Trophoblast cell (in vitro differentiated cells and primary cell): ENCODE data around the gene TRIM36.

ENCODE experiments used
- DNase-seq, 2 donors: peaks; one replicate each; pipeline ENCODE4 v3.0.0-alpha.2; 2016
- H2AFZ ChIP-seq: 2 replicates; pipeline ENCODE4 v1.6.1; 2013; ENCODE audit warnings: low read length, moderate library complexity, mild to moderate bottlenecking; ENCODE audit not compliant: insufficient read depth, poor library complexity
- H2AK5ac ChIP-seq: 2 replicates; pipeline ENCODE4 v1.6.1; 2013; ENCODE audit warnings: mild to moderate bottlenecking, low read length
- H2BK120ac ChIP-seq: 2 replicates; pipeline ENCODE4 v1.6.1; 2013; ENCODE audit warnings: low read length, mild to moderate bottlenecking, moderate library complexity; ENCODE audit not compliant: insufficient read depth, poor library complexity
- H2BK12ac ChIP-seq: 2 replicates; pipeline ENCODE4 v1.6.1; 2013; ENCODE audit warnings: mild to moderate bottlenecking, low read length, moderate library complexity
- H2BK5ac ChIP-seq: 2 replicates; pipeline ENCODE4 v1.6.1; 2013; ENCODE audit warnings: low read length, low read depth, moderate library complexity, mild to moderate bottlenecking; ENCODE audit not compliant: poor library complexity
- H3K14ac ChIP-seq: 2 replicates; pipeline ENCODE4 v1.6.1; 2013; ENCODE audit warnings: mild to moderate bottlenecking, low read length
- H3K18ac ChIP-seq: 2 replicates; pipeline ENCODE4 v1.6.1; 2013; ENCODE audit warnings: mild to moderate bottlenecking, low read length
- H3K23ac ChIP-seq: 2 replicates; pipeline ENCODE4 v1.6.1; 2013; ENCODE audit warnings: low read length
- H3K27ac ChIP-seq: 2 replicates; pipeline ENCODE4 v1.5.1; 2013; ENCODE audit warnings: low read depth, mild to moderate bottlenecking, inconsistent platforms, low read length, moderate library complexity
- H3K27me3 ChIP-seq: 2 replicates; pipeline ENCODE4 v1.6.1; 2013; ENCODE audit warnings: inconsistent platforms, mild to moderate bottlenecking, low read length, moderate library complexity; ENCODE audit not compliant: insufficient read depth
- H3K36me3 ChIP-seq, 2 experiments: 1 replicate in 1 of 2; 2 replicates in 1 of 2; pipeline ENCODE4 v1.6.1; 2013; ENCODE audit warnings: low read length in 2 of 2, mild to moderate bottlenecking in 2 of 2, moderate library complexity in 1 of 2; ENCODE audit not compliant: insufficient read depth in 2 of 2, control insufficient read depth in 1 of 2
- H3K4ac ChIP-seq: 2 replicates; pipeline ENCODE4 v1.6.1; 2013; ENCODE audit warnings: low read depth, mild to moderate bottlenecking, low read length, moderate library complexity
- H3K4me1 ChIP-seq, 2 experiments: 1 replicate in 1 of 2; 2 replicates in 1 of 2; pipeline ENCODE4 v1.6.1; 2013; ENCODE audit warnings: low read length in 2 of 2, mild to moderate bottlenecking in 2 of 2, moderate library complexity in 1 of 2; ENCODE audit not compliant: insufficient read depth in 2 of 2, control insufficient read depth in 1 of 2
- H3K4me2 ChIP-seq: 2 replicates; pipeline ENCODE4 v1.6.1; 2013; ENCODE audit warnings: inconsistent platforms, mild to moderate bottlenecking, low read length, moderate library complexity
- H3K4me3 ChIP-seq: 2 replicates; pipeline ENCODE4 v1.5.1; 2013; ENCODE audit warnings: mild to moderate bottlenecking, low read depth, low read length, inconsistent platforms
- H3K79me1 ChIP-seq: one replicate; pipeline ENCODE4 v1.6.1; 2013; ENCODE audit warnings: low read length
- H3K79me2 ChIP-seq: 2 replicates; pipeline ENCODE4 v1.6.1; 2013; ENCODE audit warnings: low read length, mild to moderate bottlenecking; ENCODE audit not compliant: control insufficient read depth, insufficient read depth, poor library complexity
- H3K9ac ChIP-seq: 2 replicates; pipeline ENCODE4 v1.6.1; 2013; ENCODE audit warnings: mild to moderate bottlenecking, low read length
- H3K9me3 ChIP-seq: 2 replicates; pipeline ENCODE4 v1.6.1; 2013; ENCODE audit warnings: low read depth, mild to moderate bottlenecking, control low read depth, inconsistent platforms, low read length; ENCODE audit not compliant: insufficient read depth
- H4K12ac ChIP-seq: 2 replicates; pipeline ENCODE4 v1.6.1; 2013; ENCODE audit warnings: low read depth, mild to moderate bottlenecking, low read length, moderate library complexity
- H4K8ac ChIP-seq: 2 replicates; pipeline ENCODE4 v1.6.1; 2013; ENCODE audit warnings: low read depth, mild to moderate bottlenecking, low read length, moderate library complexity
- H4K91ac ChIP-seq: one replicate; pipeline ENCODE4 v1.6.1; 2013; ENCODE audit warnings: low read depth, mild to moderate bottlenecking, low read length, moderate library complexity
- WGBS: extraction: QIAGEN DNeasy Blood & Tissue Kit; methylation state at CpG from one replicate; pipeline ENCODE4 v1.1.7; 2013; ENCODE audit warnings: missing lambda C conversion rate; ENCODE audit not compliant: insufficient read length, insufficient coverage; ENCODE audit errors: extremely low coverage; 5-methylcytosine and 5-hydroxymethylcytosine counted together

TRIM36 gene

DNA sequence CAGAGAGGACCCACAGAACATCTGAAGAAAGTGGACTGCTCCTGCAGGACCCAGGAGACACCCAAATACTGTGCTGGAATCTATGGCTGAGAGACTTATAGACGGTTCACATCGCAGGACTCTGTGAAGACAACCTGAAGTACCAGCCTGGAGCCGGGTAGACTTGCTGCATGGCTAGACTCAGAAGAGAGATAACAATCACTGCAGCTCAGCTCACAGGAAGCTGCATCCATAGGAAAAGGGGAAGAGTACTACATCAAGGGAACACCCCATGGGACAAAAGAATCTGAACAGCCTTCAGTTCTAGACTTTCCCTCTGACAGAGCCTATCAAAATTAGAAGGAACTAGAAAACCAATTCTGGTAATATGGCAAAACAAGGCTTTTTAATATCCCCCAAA is 26.5 kb upstream of the TRIM36 start:
- Histone ChIP-seq H2AFZ (no peak overlapping the region), H2BK120ac (no peak overlapping the region)

DNA sequence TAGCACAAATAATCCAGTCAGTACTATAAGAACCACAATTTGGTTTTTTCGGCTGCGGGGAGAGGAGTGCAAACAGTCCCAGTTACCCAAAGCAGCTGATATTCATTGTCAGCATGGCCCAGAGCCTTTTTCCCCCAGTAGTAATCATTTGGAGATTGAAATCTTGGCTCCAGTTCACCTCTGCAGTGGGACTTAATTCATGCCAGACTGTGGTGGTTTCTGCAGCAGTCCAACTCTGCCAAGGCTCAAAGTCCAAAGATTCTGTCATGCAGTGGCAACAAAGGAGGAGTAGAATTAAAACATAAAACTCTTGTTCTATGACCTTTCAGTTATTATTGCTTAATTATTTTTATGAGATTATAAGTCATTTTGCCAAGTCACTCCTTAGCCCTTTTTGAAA is 25.0 kb upstream of the TRIM36 start:
- Histone ChIP-seq H3K4me2 (no peak overlapping the region), H3K4ac (no peak overlapping the region), H3K79me1 (no peaks in the 10 kb centered on the region), H3K9me3 (no peaks in the 10 kb centered on the region), H2AFZ (no peak overlapping the region), H3K27ac (no peak overlapping the region), H2BK120ac (no peak overlapping the region), H4K8ac (no peak overlapping the region), H3K14ac (no peak overlapping the region), H2BK5ac (no peak overlapping the region), H3K18ac (no peak overlapping the region), H4K91ac (no peak overlapping the region), H4K12ac (no peak overlapping the region), H2AK5ac (no peak overlapping the region), H3K27me3 (no peaks in the 10 kb centered on the region), H3K4me3 (no peak overlapping the region), H3K9ac (no peak overlapping the region), H3K4me1 (peaks cover 0 to 2% of the 10 kb centered on the region in 2 experiments), H3K36me3 (no peaks in the 10 kb centered on the region), H3K79me2 (no peaks in the 10 kb centered on the region), H2BK12ac (no peak overlapping the region), H3K23ac (no peak overlapping the region)
- WGBS = no CpG with 5 or more reads among the region's 2 CpGs
- DNase-seq = no peak

More for the DNA sequence above, 26.5 kb upstream of the TRIM36 start:
- no CpG with 5 or more reads among the region's 3 CpGs for WGBS
- Histone ChIP-seq H3K4me1 (peaks cover 0 to 2% of the 10 kb centered on the region in 2 experiments), H3K79me1 (no peaks in the 10 kb centered on the region), H3K4me3 (no peak overlapping the region), H3K27ac (no peak overlapping the region), H3K18ac (no peak overlapping the region), H4K8ac (no peak overlapping the region), H3K14ac (no peak overlapping the region), H3K79me2 (no peaks in the 10 kb centered on the region), H3K4ac (no peak overlapping the region), H3K23ac (no peak overlapping the region), H4K12ac (no peak overlapping the region), H3K27me3 (no peaks in the 10 kb centered on the region), H2BK12ac (no peak overlapping the region), H2BK5ac (no peak overlapping the region), H3K4me2 (peak overlapping the region; percentile 23), H2AK5ac (no peak overlapping the region), H4K91ac (no peak overlapping the region), H3K36me3 (no peaks in the 10 kb centered on the region), H3K9me3 (no peaks in the 10 kb centered on the region), H3K9ac (no peak overlapping the region)
- DNase-seq = no peak

DNA sequence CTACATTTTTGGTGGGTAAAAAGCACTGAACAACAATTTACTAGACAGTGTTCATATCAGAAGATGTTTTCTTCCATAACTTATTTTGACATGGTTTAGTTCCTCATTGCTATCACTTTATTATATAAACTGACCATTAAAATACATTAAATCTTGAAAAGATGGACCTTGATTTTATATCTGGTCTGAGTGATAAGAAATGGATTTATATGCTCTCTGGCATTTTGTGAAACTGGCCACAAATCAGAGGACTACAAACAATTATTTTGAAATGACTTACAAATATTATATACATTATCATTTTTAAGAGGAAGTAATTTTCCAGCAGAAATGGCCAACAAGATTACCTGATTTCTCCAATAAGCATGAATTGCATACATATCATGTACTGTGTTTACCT is 23.6 kb upstream of the TRIM36 start:
- H2AK5ac ChIP-seq = no peak overlapping the region
- H3K36me3 ChIP-seq = no peaks in the 10 kb centered on the region
- H3K14ac ChIP-seq = no peak overlapping the region
- no peak overlapping the region for H2BK120ac ChIP-seq
- peaks cover 0 to 2% of the 10 kb centered on the region in 2 experiments for H3K4me1 ChIP-seq
- no peak overlapping the region for H3K9ac ChIP-seq
- H3K79me1 ChIP-seq = no peaks in the 10 kb centered on the region
- no peak overlapping the region for H4K8ac ChIP-seq
- no peak overlapping the region for H3K4me3 ChIP-seq
- H2BK5ac ChIP-seq = no peak overlapping the region
- H4K91ac ChIP-seq = no peak overlapping the region
- no peak for DNase-seq
- H4K12ac ChIP-seq = no peak overlapping the region
- H3K4me2 ChIP-seq = no peak overlapping the region
- no peaks in the 10 kb centered on the region for H3K9me3 ChIP-seq
- no peak overlapping the region for H3K18ac ChIP-seq
- H2BK12ac ChIP-seq = no peak overlapping the region
- H3K27me3 ChIP-seq = no peaks in the 10 kb centered on the region
- H3K4ac ChIP-seq = no peak overlapping the region
- H2AFZ ChIP-seq = no peak overlapping the region
- no peaks in the 10 kb centered on the region for H3K79me2 ChIP-seq
- H3K23ac ChIP-seq = no peak overlapping the region
- H3K27ac ChIP-seq = no peak overlapping the region

DNA sequence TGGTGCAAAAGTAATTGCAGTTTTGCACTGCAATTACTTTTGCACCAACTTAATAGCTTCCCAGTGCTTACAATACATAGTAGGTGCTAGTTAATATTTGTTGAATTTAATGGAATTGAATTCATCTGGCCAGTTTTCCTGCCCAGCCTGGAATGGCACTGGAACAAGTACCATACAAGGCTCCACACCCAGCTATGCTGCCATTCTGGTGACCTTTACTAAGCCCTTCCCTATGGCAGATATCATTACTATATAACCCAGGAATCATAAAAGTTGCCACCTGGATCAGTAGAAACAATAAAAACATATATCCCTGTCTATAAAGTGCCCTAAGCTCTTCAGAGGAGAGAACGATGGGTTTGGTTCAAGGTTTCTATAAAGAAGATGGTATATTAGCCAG is 22.4 kb upstream of the TRIM36 start:
- H3K79me2 ChIP-seq = no peaks in the 10 kb centered on the region
- no peak overlapping the region for H4K8ac ChIP-seq
- no peak overlapping the region for H3K23ac ChIP-seq
- H3K4me2 ChIP-seq = no peak overlapping the region
- no peak overlapping the region for H2BK5ac ChIP-seq
- no peak overlapping the region for H2BK120ac ChIP-seq
- no peak overlapping the region for H2BK12ac ChIP-seq
- H3K27me3 ChIP-seq = no peaks in the 10 kb centered on the region
- no peak overlapping the region for H3K18ac ChIP-seq
- H4K91ac ChIP-seq = no peak overlapping the region
- H3K27ac ChIP-seq = no peak overlapping the region
- no CpG with 5 or more reads among the region's 1 CpG for WGBS
- H2AFZ ChIP-seq = no peak overlapping the region
- DNase-seq = no peak
- H3K14ac ChIP-seq = no peak overlapping the region
- H3K79me1 ChIP-seq = no peaks in the 10 kb centered on the region
- no peak overlapping the region for H3K9ac ChIP-seq
- no peak overlapping the region for H3K4ac ChIP-seq
- no peak overlapping the region for H2AK5ac ChIP-seq
- H3K4me1 ChIP-seq = peaks cover 0 to 2% of the 10 kb centered on the region in 2 experiments
- no peaks in the 10 kb centered on the region for H3K36me3 ChIP-seq
- H3K4me3 ChIP-seq = no peak overlapping the region
- no peaks in the 10 kb centered on the region for H3K9me3 ChIP-seq
- H4K12ac ChIP-seq = no peak overlapping the region
